K562 (cell line): ENCODE data around the gene KTN1.

Experiments
- EZH2 ChIP-seq: IDR thresholded peaks from 2 replicates; pipeline ENCODE4 v1.6.1; 2012; ENCODE audit warnings: low read depth, mild to moderate bottlenecking, inconsistent platforms, low read length, borderline replicate concordance
- GTF2F1 ChIP-seq: IDR thresholded peaks from 2 replicates; pipeline ENCODE4 v1.6.1; 2011; ENCODE audit warnings: low read depth, low read length, improper control_type of control experiment
- HNRNPL ChIP-seq: fragments of 200-400 bp; formaldehyde crosslinking; IDR thresholded peaks from 2 replicates; pipeline ENCODE4 v1.6.1; 2017; ENCODE audit warnings: low read depth, mild to moderate bottlenecking, low read length
- MEIS2 ChIP-seq: fragments of 450-650 bp; IDR thresholded peaks from 2 replicates; pipeline ENCODE4 v1.6.1; 2014; ENCODE audit warnings: mild to moderate bottlenecking; ENCODE audit not compliant: partially characterized antibody
- NFYB ChIP-seq: IDR thresholded peaks from 2 replicates; pipeline ENCODE4 v1.6.1; 2011; ENCODE audit warnings: mild to moderate bottlenecking, moderate library complexity; ENCODE audit not compliant: insufficient read length; ENCODE audit errors: extremely low read depth
- TF ChIP-seq, protein P1 (sequence below): fragments of 250-450 bp; sonication (Bioruptor Pico); IDR thresholded peaks from 2 replicates; pipeline ENCODE4 v1.8.0; 2021; ENCODE audit warnings: moderate library complexity, mild to moderate bottlenecking, inconsistent platforms
- TF ChIP-seq, protein P2 (sequence below): sonication (generic); formaldehyde crosslinking; IDR thresholded peaks from 2 replicates; pipeline ENCODE4 v1.8.0; 2023; ENCODE audit warnings: mild to moderate bottlenecking, missing genetic modification reagents
- TF ChIP-seq, protein P3 (sequence below), 2 experiments: fragments of 450-650 bp in 1 of 2; sonication (generic) in 1 of 2; formaldehyde crosslinking in 1 of 2; IDR thresholded peaks in 1 of 2; conservative IDR thresholded peaks in 1 of 2; 2 replicates each; pipeline versions ENCODE4 v1.6.1 to v1.8.1; 2016 to 2023; ENCODE audit warnings: mild to moderate bottlenecking in 2 of 2, moderate library complexity in 2 of 2, inconsistent platforms in 1 of 2, missing genetic modification reagents in 1 of 2
- TF ChIP-seq, protein P4 (sequence below): sonication (generic); formaldehyde crosslinking; IDR thresholded peaks from 2 replicates; pipeline ENCODE4 v1.8.0; 2022; ENCODE audit warnings: missing genetic modification reagents, mild to moderate bottlenecking, borderline replicate concordance

DNA sequence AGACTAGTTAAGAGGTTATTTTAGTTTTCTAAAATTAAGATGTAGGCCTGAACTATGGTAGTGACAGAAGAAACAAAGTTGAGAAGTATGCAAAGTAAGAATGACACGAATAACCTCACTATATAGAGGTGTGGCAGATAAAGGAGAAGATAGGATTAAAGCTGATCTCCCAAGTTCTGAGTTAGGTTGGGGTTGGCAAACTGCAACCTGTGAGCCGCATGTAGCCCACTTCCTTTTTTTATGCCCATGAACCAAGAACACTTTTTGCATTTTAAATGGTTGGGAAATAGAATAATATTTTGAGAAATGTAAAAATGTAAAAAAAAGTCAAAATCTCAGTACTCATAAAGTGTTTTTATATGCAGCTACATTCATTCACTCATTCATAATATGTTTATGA lies 34.3 kb downstream of the KTN1 start:
- TF ChIP-seq NFYB (no peak), GTF2F1 (no peak), EZH2 (no peak), HNRNPL (no peak), MEIS2 (no peak)
- TF ChIP-seq, protein P1, sequence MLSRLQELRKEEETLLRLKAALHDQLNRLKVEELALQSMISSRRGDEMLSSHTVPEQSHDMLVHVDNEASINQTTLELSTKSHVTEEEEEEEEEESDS (CRISPR knock-in tag) = no peak
- TF ChIP-seq, protein P2, sequence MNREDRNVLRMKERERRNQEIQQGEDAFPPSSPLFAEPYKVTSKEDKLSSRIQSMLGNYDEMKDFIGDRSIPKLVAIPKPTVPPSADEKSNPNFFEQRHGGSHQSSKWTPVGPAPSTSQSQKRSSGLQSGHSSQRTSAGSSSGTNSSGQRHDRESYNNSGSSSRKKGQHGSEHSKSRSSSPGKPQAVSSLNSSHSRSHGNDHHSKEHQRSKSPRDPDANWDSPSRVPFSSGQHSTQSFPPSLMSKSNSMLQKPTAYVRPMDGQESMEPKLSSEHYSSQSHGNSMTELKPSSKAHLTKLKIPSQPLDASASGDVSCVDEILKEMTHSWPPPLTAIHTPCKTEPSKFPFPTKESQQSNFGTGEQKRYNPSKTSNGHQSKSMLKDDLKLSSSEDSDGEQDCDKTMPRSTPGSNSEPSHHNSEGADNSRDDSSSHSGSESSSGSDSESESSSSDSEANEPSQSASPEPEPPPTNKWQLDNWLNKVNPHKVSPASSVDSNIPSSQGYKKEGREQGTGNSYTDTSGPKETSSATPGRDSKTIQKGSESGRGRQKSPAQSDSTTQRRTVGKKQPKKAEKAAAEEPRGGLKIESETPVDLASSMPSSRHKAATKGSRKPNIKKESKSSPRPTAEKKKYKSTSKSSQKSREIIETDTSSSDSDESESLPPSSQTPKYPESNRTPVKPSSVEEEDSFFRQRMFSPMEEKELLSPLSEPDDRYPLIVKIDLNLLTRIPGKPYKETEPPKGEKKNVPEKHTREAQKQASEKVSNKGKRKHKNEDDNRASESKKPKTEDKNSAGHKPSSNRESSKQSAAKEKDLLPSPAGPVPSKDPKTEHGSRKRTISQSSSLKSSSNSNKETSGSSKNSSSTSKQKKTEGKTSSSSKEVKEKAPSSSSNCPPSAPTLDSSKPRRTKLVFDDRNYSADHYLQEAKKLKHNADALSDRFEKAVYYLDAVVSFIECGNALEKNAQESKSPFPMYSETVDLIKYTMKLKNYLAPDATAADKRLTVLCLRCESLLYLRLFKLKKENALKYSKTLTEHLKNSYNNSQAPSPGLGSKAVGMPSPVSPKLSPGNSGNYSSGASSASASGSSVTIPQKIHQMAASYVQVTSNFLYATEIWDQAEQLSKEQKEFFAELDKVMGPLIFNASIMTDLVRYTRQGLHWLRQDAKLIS (CRISPR knock-in tag) = no peak
- TF ChIP-seq, protein P3, sequence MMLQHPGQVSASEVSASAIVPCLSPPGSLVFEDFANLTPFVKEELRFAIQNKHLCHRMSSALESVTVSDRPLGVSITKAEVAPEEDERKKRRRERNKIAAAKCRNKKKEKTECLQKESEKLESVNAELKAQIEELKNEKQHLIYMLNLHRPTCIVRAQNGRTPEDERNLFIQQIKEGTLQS (IDR thresholded peaks at IDR 0.05) = no peak
- TF ChIP-seq, protein P3 (CRISPR knock-in tag; conservative IDR thresholded peaks at IDR 0.05) = no peak
- TF ChIP-seq, protein P4, sequence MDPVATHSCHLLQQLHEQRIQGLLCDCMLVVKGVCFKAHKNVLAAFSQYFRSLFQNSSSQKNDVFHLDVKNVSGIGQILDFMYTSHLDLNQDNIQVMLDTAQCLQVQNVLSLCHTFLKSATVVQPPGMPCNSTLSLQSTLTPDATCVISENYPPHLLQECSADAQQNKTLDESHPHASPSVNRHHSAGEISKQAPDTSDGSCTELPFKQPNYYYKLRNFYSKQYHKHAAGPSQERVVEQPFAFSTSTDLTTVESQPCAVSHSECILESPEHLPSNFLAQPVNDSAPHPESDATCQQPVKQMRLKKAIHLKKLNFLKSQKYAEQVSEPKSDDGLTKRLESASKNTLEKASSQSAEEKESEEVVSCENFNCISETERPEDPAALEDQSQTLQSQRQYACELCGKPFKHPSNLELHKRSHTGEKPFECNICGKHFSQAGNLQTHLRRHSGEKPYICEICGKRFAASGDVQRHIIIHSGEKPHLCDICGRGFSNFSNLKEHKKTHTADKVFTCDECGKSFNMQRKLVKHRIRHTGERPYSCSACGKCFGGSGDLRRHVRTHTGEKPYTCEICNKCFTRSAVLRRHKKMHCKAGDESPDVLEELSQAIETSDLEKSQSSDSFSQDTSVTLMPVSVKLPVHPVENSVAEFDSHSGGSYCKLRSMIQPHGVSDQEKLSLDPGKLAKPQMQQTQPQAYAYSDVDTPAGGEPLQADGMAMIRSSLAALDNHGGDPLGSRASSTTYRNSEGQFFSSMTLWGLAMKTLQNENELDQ = no peak
